NCI-H1694 (cell line): Measurements from ENCODE around the gene SUSD4.
"Not testable (repeated sequence)": the region's sequence is repeated elsewhere in the genome, so short reads cannot be mapped to it uniquely, and the experiment has no call there.

Experiments
- DNase-seq: peaks from one replicate; lab custom pipeline; 2025; lab: John Stamatoyannopoulos, UW

SUSD4 gene

DNA sequence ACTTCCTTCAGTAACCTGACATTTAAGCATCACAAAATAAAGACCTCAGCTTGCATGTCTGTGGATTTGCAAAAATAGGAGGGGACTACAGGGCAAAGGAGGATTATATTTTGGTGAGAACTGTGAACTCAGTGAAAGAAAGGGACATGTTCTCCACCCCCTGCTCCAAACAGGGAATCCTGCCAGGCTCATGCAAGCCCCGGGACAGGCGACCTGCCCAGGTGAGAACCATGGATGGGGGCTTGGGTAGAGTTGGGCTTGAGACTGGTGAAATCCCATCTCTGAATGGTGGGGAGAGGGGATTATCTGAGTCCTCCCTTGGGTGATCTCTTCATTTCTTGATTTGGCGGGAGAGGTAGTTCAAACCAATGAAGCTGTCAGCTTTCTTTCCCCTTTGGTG is 110.1 kb downstream of the SUSD4 start:
- no peak for DNase-seq

DNA sequence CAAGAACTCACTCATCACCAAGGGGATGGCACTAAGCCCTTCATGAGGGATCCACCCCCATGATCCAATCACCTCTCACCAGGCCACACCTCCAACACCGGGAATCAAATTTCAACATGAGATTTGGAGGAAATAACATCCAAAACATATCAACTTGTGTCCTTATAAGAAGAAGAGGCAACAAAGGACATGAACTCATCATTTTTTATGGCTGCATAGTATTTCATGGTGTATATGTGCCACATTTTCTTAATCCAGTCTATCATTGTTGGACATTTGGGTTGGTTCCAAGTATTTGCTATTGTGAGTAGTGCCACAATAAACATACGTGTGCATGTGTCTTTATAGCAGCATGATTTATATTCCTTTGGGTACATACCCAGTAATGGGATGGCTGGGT is 112.6 kb downstream of the SUSD4 start:
- DNase-seq: not testable (repeated sequence)

DNA sequence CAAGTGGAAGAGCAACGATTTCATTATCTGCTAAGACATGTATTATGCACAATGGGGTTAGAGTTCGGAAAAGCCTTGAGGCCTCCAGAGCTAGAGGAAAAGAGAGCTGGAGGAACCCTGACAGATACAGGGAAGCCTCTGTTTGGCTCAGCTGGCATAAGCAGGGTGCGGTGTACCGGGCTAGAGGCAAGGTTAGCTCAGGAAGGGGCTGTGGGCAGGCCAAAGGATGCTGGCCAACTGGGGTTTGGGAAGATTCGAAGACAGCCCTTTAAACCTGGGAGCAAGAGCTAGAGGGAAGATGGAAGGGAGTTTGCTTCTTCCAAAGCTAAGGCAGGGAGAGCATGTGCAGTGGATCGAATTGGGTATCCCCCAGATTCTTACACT is 113.4 kb downstream of the SUSD4 start:
- DNase-seq: no peak

DNA sequence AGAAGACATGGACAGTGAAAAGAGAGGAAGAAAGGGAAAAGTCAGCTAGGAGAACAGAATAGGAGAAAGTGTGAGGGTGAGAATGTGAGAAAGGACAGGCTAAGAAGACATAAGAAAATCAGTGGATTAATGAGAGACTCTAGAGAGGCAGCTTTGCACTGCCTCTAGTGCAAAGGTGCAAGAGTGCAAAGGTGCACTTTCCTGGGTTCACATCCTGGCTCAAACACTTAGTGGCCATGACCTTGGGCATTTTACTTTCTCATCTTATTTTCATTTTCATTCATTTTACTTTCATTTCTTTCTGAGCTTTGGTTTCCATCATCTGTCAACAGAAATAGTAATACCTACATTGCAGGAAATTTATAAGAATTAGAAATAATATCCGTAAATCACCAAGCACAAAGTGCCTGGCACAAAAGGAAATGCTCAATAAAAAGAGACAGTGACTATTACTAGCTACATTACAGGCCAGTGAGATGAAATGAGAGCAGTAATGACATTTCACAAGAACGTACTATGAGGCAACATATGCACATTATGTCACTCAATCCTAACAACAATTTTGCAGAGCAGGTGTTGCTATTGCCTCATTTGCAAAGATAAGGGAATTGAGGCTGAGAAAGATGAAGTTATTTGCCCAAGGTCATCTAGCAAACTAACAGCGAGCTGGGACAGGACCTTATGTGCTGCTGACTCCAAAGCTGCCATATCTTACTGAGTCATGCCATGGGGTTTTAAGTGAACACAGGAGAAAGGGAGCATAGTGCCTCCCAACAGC is 113.9 kb downstream of the SUSD4 start:
- no peak for DNase-seq

DNA sequence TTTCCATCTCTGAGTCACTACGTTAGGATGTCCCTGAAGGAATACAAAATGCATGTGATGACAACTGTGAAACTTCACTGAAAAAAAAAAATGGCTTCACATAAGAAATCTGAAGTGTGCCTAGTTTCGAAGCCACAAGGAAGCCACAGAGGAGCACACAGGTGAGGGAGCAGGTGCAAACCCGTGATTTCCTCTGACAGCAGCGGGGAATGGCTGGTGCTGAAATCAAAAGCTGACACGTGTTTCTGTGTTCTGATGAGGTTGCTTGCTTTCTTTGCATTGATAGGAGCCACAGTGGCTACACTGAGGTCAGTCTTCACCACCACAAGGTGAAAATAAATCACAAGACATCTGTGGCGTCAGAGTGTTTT is 115.2 kb downstream of the SUSD4 start:
- no peak for DNase-seq

DNA sequence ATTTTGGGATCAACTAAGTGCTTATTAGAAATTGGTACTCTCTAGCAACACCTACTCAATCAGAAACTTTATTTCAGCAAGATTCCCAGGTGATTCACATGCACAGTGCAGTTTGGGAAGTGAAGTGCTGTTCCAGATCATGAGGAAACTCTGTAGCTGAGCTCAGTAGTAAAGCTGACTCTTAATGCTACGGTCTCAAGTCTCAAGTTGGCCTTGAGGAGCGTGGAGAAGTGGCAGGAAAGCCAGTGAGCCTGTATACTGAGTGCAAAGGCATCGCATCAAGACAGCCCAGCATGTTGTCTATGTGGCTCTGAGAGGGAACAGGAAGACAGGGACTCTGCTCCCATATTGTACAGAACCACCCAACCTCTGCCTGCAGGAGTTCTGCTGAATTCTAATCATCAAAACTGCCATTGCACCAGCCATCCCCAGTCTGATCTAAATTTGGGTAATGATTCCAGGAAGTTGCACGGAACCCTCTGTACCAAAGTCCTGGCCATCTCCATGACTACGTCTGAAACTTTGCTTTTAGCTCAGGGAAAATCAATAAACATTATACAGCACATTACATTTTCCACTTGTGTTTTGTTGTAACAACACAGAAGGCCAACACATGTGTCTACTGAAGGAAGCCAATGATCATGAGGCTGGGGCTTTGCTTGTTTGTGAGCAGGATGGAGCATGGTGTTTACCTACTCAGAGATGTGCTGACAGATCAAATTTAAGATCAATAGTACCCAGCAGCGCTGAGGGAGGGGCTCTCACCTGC is 115.8 kb downstream of the SUSD4 start:
- no peak for DNase-seq

DNA sequence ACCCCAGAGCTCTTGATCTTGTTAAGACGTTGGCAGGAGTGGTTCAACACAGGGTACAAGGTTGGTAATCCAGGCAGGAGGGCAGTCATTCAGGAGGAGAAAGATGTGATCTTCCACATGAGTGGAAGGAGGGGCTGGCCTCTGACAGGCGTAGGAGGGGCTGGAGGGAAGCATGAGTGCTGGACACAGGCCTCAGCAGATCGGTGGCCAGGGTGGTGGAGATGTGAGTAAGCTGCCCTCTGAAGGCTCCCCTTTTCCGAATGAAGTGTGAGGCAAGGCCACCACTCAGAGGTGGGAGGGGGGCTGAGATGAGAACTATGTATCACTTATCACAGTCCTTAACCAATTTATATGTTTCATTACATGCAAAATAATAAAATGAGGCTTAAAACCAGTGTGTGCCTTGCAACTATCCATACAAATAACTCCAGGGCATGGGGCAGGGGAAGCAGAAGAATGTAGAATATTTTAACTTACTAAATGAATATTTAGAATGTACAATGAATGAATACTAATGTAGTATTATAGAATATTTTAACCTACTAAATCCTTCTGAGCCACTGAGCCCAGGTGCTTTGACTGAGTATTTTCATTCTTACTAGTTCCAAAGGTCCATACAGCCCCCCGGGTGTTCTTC is 117.4 kb downstream of the SUSD4 start:
- no peak for DNase-seq

DNA sequence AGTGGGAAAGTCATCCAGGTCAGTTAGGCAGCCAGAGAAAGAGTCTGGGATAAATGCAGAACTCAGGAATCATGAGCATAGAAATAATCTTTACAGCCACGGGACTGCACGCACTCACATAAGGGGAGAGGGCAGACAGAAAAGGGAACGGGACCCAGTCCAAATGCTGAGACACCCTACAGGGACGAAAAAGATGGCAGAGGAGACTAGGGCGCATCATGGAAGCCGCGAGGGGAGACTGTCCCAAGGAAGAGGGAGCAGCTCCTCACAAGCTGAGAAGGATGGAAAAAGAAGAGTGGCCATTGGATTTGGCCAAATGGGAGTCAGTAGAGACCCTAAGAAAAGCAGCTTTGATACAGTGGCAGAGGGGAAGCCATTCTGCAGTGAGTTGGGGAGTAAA is 118.0 kb downstream of the SUSD4 start:
- no peak for DNase-seq

DNA sequence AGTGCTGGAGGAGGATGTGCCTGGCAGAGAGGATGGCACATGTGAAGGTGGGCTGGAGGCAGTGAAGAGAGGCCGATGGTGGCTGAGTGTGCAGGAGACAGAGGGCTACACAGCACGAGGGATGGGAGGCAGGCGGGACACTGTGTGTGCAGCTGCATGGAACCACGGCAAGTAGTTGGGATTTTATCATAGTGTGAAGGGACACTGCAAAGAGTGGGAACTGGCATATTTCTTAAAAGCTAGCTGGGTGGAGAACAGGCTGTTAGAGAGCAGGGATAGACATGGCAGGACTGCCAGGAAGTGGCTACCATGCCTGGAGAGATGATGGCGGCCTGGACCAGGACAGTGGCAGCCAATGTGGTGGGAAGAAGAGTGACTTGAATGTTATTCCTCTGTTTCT is 118.6 kb downstream of the SUSD4 start:
- DNase-seq: no peak

DNA sequence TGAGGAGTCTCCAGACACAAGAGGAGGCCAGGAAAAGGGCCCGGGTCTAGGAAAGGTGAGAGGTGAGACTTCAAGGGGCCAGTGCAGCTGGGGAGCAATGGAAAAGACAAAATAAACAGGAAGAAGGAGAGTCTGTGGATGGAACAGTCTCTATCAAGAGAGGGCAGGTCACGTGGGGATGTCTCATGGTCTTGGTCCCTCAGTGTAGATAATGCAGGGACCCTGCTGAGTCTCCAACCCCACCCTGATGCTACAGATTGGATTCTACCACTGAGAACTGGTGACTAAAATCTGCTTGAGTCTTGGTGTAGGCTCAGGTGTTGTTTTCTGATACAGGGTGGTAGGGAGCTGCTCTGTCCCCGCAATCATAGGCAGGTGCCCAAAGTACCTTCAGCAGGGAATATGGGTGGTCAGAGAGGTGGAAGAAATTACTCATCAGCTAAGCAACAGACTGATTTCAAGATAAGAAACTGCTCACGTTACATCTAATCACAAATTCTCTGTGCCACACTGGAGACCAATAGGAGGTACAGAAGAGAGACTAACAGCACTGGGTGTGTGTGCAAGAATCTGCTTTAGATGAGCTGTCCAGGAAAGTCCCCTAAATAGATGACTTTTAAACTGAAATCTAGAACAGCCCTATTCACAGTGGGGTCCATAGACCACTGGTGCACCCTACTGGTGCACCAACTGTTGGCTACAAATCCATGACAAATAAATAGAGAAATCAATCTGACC is 119.4 kb downstream of the SUSD4 start:
- DNase-seq: peak; percentile 9

DNA sequence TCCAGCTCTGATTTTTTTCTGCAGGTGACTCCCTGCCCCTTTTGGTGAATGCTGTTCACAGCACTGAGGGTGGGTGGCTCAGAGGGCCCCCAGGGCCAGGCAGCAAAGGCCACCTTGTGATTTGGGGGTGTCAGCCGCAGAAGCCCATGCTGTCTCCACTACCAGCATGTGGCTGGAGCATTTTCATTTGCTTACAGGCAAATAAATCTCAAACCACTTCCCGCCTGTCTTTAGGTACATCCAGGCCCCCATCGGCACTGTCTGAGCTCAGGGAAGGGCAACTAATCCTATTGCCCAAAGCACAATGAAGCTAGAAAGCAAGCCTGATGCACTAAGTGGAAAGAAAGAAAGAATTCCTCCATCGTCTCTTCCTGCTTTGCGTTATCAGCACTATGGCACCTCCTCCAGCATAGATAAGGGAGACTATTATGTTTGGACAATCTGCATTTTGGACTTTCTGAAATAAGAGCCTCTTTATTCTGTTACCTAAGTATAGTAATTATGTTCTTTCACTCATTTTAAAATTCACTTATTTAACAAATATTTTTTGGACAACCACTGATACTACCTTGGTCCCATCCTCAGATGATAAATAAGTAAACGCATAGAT is 120.4 kb downstream of the SUSD4 start:
- no peak for DNase-seq

DNA sequence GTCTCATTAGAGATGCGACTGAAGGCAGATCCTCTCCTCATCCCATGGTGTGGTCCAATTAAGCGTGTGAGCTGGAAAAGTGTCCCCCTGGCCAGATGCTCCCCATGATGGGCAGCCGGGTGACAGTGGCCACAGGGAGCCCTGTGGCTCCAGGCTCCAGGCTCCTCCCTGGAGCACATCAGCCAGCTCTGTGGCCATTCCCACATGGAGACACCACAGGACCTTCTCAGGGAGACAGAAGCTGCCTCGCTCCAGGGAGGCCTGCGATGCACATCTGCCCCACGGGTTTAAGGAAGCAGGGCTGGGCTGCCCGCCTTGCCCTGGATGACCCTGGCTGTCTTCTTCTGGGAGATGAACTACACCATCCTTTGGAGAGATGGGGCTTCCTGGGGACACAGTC is 121.0 kb downstream of the SUSD4 start:
- no peak for DNase-seq

DNA sequence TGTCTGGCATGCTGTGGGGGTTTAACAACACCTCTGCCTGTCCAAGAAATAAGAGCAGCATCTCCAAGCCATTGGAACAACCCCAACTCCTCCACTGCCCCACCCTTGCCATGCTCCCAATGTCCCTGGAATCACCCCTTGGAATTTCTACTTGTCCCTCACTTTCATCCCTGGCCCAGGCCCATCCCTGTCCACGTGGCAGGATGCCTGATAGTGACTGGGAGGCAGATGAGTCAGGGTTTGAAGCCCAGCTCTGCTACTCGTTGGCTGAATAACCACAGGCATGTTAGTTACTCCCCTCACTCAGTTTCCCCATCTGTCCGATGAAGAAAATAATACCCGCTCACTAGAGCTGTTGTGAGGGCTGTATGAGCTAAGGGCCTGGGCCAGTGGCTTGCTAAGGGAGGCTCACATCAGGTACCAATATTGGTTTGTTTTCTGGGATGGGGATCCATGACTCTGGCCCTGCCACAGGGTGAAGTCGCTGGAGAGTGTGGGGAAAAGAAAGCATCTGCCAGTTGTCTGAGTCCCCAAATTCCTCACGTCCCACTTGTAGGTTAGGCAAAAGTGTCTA is 121.5 kb downstream of the SUSD4 start:
- DNase-seq: no peak

DNA sequence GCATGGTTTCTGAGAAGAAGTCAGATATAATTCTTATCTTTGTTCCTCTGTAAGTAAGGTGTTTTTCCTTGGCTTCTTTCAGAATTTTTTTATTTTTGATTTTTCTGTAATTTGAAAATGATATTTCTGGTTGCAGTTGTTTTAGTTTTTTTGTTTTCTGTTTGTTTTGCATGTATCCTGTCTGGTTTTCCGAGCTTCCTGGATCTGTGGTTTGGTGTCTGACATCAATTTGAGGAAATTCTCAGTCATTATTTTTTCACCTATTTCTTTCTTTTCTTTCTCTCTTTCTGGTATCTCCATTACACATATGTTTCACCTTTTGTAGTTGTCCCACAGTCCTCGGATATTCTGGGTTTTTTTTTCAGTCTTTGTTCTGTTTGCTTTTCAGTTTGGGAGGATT is 123.9 kb downstream of the SUSD4 start:
- no peak for DNase-seq

DNA sequence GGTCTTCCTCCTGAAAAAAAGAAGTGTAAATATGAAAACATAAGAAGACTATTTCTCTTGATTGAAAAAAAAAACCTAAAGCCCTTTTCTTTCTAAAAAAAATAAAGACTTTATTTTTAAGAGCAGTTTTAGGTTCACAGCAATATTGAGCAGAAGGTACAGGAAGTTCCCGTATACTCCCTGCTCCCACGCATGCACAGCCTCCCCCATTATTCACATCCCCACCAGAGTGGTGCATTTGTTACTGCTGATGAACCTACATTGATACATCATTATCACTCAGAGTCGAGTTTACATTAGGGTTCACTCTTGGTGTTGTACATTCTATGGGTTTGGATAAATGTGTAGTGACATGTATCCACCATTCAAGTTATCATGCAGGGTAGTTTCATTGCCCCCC is 128.9 kb downstream of the SUSD4 start:
- no peak for DNase-seq

DNA sequence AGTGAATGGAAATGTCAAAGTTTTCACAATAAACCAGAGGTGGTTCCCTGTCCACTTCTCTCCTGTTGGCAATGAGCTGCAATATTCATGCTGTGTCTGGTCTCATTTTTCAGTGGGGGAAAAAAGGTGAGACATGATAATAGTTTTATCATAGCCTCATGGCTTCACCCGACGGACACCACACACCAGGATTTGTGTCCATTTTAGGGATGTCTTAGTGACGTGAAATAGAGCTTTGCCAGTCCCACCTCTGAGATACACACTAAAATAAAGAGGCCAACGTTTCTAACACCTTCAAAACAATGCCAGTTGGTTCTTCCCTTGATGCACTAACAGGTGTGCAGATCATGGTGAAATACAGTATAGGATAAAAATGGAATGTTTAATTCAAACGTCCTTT is 129.4 kb downstream of the SUSD4 start:
- DNase-seq: no peak

DNA sequence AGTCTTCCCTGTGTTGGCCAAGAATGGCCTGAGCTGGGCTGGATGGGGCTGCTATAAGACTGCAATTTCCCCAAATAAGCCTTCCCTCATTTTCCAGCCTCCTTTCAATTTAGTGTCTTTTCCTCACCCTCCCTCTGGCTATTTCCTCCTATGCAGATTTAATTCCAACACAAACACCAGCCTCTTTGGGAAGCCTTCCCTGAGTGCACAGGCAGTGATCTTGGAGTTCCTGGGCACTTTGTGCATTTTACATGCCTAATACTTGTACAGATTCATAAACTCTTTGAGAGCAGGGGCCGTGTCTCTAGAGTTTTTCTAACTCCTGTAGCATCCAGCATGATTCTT is 129.8 kb downstream of the SUSD4 start:
- no peak for DNase-seq

DNA sequence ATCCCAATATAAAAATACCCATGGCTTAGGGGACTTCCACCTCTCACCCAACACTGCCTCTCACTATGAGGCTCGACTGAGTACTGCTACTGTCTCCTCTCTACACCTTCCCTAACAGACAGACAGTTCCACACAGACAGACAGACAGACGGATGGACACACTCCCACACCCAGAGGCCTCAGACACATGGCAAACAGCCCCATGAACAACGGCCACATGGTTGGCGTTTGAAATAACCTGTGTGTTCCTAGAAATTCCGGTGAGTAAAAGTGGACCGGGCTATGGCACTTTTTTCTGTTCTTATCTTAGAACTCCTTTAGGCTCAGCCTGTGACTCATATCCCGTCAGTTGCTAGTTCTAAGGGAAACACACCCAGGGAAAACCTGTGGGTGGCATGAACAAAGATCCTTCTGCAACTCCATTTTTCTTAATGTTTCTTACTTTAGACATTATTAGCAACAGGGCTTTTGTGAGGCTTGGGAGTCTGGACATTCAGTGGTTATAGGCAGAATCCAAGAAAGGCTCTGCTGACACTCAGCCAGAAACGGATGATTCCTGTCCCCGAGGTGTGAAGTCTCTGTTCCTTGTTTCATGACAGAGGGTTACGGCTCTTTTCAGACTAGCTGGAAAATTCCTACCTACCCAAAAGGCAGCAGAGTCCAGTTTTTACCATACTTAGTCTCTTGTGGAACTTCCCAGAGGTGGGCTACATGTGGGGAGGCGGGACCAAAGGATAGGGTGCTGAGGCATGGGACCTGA is 130.4 kb downstream of the SUSD4 start:
- DNase-seq: no peak

DNA sequence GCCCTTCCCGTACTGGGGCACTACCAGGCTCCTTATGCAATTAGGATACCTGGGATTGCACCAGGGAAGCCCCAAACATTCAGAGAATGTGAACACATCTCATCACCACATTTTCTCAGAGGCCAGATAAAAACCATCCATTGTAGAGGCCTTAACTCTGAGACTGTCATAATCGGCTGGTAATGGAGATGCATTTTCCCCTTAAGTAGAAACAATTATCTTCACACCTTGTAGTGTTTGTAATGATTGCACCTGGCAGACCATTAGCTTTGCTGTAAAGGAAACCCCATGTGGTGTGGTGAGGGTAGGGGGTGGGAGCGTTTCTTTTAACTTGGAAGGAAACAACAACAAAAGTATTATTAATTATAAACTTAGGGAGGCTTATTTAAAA is 131.0 kb downstream of the SUSD4 start:
- no peak for DNase-seq

DNA sequence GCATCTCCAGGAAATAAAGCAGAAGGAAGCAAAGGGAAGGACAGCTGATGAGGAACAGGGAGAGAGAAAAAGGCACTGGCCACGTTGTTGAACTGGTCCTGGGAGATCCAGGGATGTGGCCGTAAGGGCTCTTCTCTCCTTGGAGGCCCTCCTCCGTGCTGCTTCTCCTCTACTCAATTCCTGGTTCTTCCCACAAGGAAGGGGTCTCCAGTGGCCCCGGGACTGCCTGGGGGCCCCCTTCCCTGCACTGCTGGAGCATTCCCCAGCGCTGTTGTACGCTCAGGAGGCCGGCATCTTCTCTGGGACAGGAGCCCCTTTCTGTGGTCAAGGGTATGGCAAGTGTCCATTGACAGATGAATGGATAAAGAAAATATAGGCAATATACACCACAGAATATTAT is 132.4 kb downstream of the SUSD4 start:
- DNase-seq: no peak

DNA sequence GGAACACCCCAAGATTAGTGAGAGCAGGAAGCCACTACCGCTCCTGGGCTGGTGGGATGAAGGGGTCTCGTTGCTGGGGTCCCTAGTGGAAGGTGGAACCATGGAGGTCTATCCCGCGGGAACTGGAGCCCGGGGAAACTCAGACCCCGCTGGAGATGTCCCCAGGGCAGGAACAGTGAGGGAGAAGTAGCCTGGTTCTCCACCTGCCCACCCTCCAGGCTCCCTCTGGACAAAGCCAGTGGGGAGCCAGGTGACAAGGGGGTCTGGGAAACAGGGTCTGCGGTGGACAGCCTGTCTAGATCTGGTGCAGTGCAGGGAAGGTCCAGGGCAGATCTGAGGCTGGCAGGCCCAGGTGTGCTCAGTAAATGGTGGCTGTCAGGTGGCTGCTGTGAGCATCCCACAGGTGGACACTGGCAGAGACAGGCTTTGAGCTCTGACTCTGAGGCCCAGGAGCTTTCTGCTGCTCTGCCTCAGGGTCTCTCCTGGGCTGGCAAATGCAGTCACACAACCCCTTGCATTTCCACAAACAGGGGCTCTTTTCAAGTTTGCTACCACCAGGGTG is 132.9 kb downstream of the SUSD4 start:
- DNase-seq: no peak
